C4-2B (cell line): ENCODE data around the gene DAAM1.

Experiments
- CTCF ChIP-seq: fragments of 450-650 bp; conservative IDR thresholded peaks from 2 replicates; pipeline ENCODE4 v1.5.1; 2017; ENCODE audit warnings: mild to moderate bottlenecking
- ZFX ChIP-seq: fragments of 450-650 bp; IDR thresholded peaks from 2 replicates; pipeline ENCODE4 v1.6.1; 2017

GRCh38 chr14:59278111-59278510, 89.6 kb downstream of the DAAM1 start:
- TF ChIP-seq CTCF (no peak), ZFX (no peak)
